Measurements from ENCODE around the gene RNF26. TPM values are rescaled to one million over a fixed set of nuclear protein-coding genes. Genes with fewer than 3 reads are reported as not detected.

RNF26 gene
- total and polyA plus RNA-seq, 10 of the 15 experiments (the other 5 are each of a cell fraction or from before 2014, with no cell fraction given) = 2.8 to 54.5 (median 17.7) TPM

DNA sequence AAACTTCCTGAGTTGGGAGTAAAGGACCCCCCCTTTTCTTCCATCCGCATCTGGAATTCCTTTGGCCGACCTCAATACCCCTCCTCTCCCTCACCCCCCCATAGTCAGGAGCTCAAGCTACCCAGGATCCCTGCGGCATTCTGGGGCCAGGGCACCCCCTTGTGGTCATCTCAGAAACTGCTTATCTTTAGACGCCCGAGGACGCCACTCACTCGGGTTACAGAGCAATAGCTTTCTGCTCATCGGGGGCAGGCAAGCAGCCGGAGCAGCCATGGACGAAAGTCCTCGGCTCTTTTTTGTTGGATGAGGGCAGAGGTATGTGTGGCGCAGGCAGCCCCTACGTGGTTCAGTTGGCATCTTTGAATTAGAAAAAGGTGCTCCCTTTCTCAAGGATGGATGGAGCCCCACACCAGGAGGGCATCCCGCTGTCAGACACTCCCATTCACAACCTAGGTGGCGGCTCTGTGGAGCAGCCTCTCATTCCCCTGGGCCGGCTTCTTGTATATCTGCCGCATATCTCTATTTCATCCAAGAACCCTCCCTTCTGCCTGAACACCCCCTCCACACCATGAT, 4.1 kb downstream of the RNF26 start (continued):
- TF ChIP-seq PML (IDR thresholded peaks at IDR 0.05; ENCODE audit: low read length) = no peak
- no peak for TF ChIP-seq NFYA (IDR thresholded peaks at IDR 0.05; ENCODE audit: borderline replicate concordance, low read depth, low read length)
- TF ChIP-seq, protein P1, sequence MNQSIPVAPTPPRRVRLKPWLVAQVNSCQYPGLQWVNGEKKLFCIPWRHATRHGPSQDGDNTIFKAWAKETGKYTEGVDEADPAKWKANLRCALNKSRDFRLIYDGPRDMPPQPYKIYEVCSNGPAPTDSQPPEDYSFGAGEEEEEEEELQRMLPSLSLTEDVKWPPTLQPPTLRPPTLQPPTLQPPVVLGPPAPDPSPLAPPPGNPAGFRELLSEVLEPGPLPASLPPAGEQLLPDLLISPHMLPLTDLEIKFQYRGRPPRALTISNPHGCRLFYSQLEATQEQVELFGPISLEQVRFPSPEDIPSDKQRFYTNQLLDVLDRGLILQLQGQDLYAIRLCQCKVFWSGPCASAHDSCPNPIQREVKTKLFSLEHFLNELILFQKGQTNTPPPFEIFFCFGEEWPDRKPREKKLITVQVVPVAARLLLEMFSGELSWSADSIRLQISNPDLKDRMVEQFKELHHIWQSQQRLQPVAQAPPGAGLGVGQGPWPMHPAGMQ (IDR thresholded peaks at IDR 0.05; ENCODE audit: borderline replicate concordance) = no peak
- no peak for TF ChIP-seq POLR2AphosphoS2 (IDR thresholded peaks at IDR 0.05; ENCODE audit: low read depth, low read length)
- TF ChIP-seq JUND (IDR thresholded peaks at IDR 0.05; ENCODE audit: low read depth, low read length) = no peak
- TF ChIP-seq YY1 (IDR thresholded peaks at IDR 0.05; ENCODE audit: low read depth, low read length) = peak; percentile 34; the same call in 1 of the 2 replicates
- peak; percentile 54; the same call in 1 of the 2 replicates for TF ChIP-seq SMC3 (IDR thresholded peaks at IDR 0.05; ENCODE audit: borderline replicate concordance, low read length)
- TF ChIP-seq, protein P2, sequence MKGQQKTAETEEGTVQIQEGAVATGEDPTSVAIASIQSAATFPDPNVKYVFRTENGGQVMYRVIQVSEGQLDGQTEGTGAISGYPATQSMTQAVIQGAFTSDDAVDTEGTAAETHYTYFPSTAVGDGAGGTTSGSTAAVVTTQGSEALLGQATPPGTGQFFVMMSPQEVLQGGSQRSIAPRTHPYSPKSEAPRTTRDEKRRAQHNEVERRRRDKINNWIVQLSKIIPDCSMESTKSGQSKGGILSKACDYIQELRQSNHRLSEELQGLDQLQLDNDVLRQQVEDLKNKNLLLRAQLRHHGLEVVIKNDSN (IDR thresholded peaks at IDR 0.05; ENCODE audit: borderline replicate concordance, extremely low read length, insufficient read depth, low read depth, low read length) = no peak

DNA sequence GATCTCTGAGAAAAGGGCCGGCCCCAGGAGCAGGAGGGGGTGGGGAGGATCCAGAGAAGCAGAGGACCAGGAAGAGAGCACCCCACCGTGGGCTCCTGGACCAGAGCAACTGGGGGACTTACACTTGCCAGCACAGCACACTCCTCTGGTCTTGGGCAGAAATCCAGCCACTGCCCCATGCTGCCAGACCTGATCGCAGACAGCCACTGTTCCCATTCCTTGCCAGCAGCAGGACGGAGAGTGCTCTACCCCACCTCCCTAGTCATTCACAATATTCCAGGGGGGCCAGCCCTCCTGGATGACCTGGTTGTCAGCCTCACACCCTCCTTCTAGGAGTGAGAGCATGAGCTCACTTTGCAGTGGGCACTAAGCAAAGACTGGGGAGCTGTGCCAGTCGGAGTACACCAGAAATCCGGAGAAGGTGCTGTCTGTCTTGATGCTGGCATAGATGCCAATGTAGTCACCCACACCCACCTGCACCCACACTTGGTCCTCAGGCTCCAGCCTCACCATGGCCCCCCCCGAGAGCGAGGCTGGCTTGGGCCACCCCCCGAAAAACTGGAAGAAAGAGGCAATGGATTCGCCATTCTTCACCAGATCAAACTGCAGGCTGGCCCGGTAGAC, 4.8 kb downstream of the RNF26 start:
- H3K36me3 ChIP-seq (ENCODE audit: control insufficient read depth in 2 of 2, insufficient read depth in 2 of 2, low read length in 1 of 2) = no peaks in the 10 kb centered on the region
- H3K4me1 ChIP-seq (ENCODE audit: control insufficient read depth, insufficient read depth, low read length) = peaks cover 8% of the 10 kb centered on the region
- ATAC-seq (no peak), FAIRE-seq (no peak), DNase-seq (ENCODE audit: low read depth, low spot score) (no peak)
- H3K4me2 ChIP-seq (ENCODE audit: control insufficient read depth, insufficient read depth) = no peak overlapping the region
- no peaks in the 10 kb centered on the region for H4K20me1 ChIP-seq (ENCODE audit: control insufficient read depth, insufficient read depth)
- intact Hi-C loops (cut with micrococcal nuclease; ENCODE audit: unreplicated experiment) (loop anchor here (5.0 kb wide), 2 partner anchors 133 to 272 kb away; partner anchors contain the start of gene VPS11), in situ Hi-C loops (cut with MboI) (no loop called here)
- 70% methylated on average over 11 of the region's 11 CpGs for WGBS (ENCODE audit: insufficient coverage, insufficient replicate concordance, low lambda C conversion rate, missing lambda C conversion rate)
- H3K9me3 ChIP-seq (replicated peaks; ENCODE audit: control insufficient read depth, insufficient read depth, low read length) = no peaks in the 10 kb centered on the region
- ChIA-PET POLR2A (interaction anchor here (1.0 to 1.1 kb wide), 2 partner anchors 136 to 170 kb away, joined by 3 to 5 read pairs; partner anchors contain the start of gene NLRX1), CTCF (interaction anchor here (0.7 to 3.7 kb wide), 32 partner anchors 9 to 349 kb away, joined by 3 to 88 read pairs (median 6); partner anchors contain the start of genes CBL, MFRP, NLRX1 and USP2), SMC1A (ENCODE audit: uncharacterized antibody, unreplicated experiment) (interaction anchor here (0.7 to 2.6 kb wide), 5 partner anchors 10 to 78 kb away, joined by 3 to 23 read pairs (median 8); partner anchors contain the start of gene MCAM), RAD21 (ENCODE audit: unreplicated experiment) (interaction anchor here (1.1 to 2.6 kb wide), 8 partner anchors 16 to 236 kb away, joined by 3 to 24 read pairs (median 4); no protein-coding TSS in a partner anchor)
- no peak overlapping the region for H3K4me3 ChIP-seq
- no peak overlapping the region for H3K9ac ChIP-seq (ENCODE audit: control insufficient read depth, insufficient read depth, low read length)
- no TSS peak for BruUV-seq (replicated peaks)
- H3K27me3 ChIP-seq (replicated peaks in 1 of 2; ENCODE audit: control insufficient read depth in 2 of 2, insufficient read depth in 2 of 2, low read length in 1 of 2) = peaks cover 9 to 11% of the 10 kb centered on the region in 2 experiments
- no peak overlapping the region for H2AFZ ChIP-seq (ENCODE audit: control insufficient read depth, low read depth, low read length)
- no peak overlapping the region for H3K27ac ChIP-seq (ENCODE audit: control insufficient read depth, insufficient read depth)
- H3K79me2 ChIP-seq (ENCODE audit: control insufficient read depth, insufficient read depth, low read length) = peaks cover 13% of the 10 kb centered on the region
- TF ChIP-seq, protein P3, sequence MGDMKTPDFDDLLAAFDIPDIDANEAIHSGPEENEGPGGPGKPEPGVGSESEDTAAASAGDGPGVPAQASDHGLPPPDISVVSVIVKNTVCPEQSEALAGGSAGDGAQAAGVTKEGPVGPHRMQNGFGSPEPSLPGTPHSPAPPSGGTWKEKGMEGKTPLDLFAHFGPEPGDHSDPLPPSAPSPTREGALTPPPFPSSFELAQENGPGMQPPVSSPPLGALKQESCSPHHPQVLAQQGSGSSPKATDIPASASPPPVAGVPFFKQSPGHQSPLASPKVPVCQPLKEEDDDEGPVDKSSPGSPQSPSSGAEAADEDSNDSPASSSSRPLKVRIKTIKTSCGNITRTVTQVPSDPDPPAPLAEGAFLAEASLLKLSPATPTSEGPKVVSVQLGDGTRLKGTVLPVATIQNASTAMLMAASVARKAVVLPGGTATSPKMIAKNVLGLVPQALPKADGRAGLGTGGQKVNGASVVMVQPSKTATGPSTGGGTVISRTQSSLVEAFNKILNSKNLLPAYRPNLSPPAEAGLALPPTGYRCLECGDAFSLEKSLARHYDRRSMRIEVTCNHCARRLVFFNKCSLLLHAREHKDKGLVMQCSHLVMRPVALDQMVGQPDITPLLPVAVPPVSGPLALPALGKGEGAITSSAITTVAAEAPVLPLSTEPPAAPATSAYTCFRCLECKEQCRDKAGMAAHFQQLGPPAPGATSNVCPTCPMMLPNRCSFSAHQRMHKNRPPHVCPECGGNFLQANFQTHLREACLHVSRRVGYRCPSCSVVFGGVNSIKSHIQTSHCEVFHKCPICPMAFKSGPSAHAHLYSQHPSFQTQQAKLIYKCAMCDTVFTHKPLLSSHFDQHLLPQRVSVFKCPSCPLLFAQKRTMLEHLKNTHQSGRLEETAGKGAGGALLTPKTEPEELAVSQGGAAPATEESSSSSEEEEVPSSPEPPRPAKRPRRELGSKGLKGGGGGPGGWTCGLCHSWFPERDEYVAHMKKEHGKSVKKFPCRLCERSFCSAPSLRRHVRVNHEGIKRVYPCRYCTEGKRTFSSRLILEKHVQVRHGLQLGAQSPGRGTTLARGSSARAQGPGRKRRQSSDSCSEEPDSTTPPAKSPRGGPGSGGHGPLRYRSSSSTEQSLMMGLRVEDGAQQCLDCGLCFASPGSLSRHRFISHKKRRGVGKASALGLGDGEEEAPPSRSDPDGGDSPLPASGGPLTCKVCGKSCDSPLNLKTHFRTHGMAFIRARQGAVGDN (IDR thresholded peaks at IDR 0.05) = no peak
- no peak for TF ChIP-seq RFX5 (IDR thresholded peaks at IDR 0.05; ENCODE audit: low read depth, low read length)
- TF ChIP-seq, protein P4, sequence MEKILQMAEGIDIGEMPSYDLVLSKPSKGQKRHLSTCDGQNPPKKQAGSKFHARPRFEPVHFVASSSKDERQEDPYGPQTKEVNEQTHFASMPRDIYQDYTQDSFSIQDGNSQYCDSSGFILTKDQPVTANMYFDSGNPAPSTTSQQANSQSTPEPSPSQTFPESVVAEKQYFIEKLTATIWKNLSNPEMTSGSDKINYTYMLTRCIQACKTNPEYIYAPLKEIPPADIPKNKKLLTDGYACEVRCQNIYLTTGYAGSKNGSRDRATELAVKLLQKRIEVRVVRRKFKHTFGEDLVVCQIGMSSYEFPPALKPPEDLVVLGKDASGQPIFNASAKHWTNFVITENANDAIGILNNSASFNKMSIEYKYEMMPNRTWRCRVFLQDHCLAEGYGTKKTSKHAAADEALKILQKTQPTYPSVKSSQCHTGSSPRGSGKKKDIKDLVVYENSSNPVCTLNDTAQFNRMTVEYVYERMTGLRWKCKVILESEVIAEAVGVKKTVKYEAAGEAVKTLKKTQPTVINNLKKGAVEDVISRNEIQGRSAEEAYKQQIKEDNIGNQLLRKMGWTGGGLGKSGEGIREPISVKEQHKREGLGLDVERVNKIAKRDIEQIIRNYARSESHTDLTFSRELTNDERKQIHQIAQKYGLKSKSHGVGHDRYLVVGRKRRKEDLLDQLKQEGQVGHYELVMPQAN (conservative IDR thresholded peaks at IDR 0.05) = no peak
- no peak for TF ChIP-seq TAF1 (IDR thresholded peaks at IDR 0.05; ENCODE audit: borderline replicate concordance, low read depth, low read length)
